Right forelimb (tissue), 1 donor: ENCODE data around the gene MUC13.

Experiments
- DNase-seq: peaks from one replicate; pipeline ENCODE4 v3.0.0-alpha.2; 2018

MUC13 gene

GRCh38 chr3:124862006-124862405 lies 72.5 kb downstream of the MUC13 start:
- no peak for DNase-seq

- DNase-seq: no peak
Measured at GRCh38 chr3:124861041-124861440, 73.5 kb downstream of the MUC13 start.

GRCh38 chr3:124860599-124860998 lies 74.0 kb downstream of the MUC13 start:
- no peak for DNase-seq

- DNase-seq: no peak
Measured at GRCh38 chr3:124859025-124859424, 75.5 kb downstream of the MUC13 start.

- no peak for DNase-seq
Measured at GRCh38 chr3:124858275-124858674, 76.3 kb downstream of the MUC13 start.

GRCh38 chr3:124856677-124857076 lies 77.9 kb downstream of the MUC13 start:
- DNase-seq: no peak
